Measurements from ENCODE around the gene CCNI2. TPM values are rescaled to one million over a fixed set of nuclear protein-coding genes. Genes with fewer than 3 reads are reported as not detected.
A peak's percentile ranks its signal among the peaks of the same experiment; 100 is the strongest.

Gene CCNI2
- total RNA-seq, 1 experiment from 2014 or later: not detected

GRCh38 chr5:132753135-132753987, 6.1 kb downstream of the CCNI2 start:
- no peak overlapping the region for H3K27ac ChIP-seq
- DNase-seq (ENCODE audit: low read depth in 1 of 2, low spot score in 2 of 2): peak in 1 of 2 experiments; percentile 43
- peaks cover 11% of the 10 kb centered on the region for H3K36me3 ChIP-seq
- H3K4me1 ChIP-seq (replicated peaks): no peaks in the 10 kb centered on the region
- H3K4me3 ChIP-seq: no peak overlapping the region
- no peaks in the 10 kb centered on the region for H3K9me3 ChIP-seq (replicated peaks)
- no peaks in the 10 kb centered on the region for H3K27me3 ChIP-seq (replicated peaks)

- Histone ChIP-seq H3K9me3 (replicated peaks) (no peaks in the 10 kb centered on the region), H3K4me1 (replicated peaks) (no peaks in the 10 kb centered on the region), H3K27ac (no peak overlapping the region), H3K36me3 (peaks cover 18% of the 10 kb centered on the region), H3K27me3 (replicated peaks) (no peaks in the 10 kb centered on the region), H3K4me3 (no peak overlapping the region)
- DNase-seq (ENCODE audit: low read depth in 1 of 2, low spot score in 2 of 2): no peak
Observed at GRCh38 chr5:132754111-132754510, 6.9 kb downstream of the CCNI2 start.

GRCh38 chr5:132754947-132755346, 7.7 kb downstream of the CCNI2 start:
- H3K9me3 ChIP-seq (replicated peaks): no peaks in the 10 kb centered on the region

GRCh38 chr5:132756542-132756941, 9.3 kb downstream of the CCNI2 start:
- no peak for DNase-seq (ENCODE audit: low read depth in 1 of 2, low spot score in 2 of 2)
- no peaks in the 10 kb centered on the region for H3K27me3 ChIP-seq (replicated peaks)
- H3K27ac ChIP-seq: no peak overlapping the region
- no peaks in the 10 kb centered on the region for H3K4me1 ChIP-seq (replicated peaks)
- H3K36me3 ChIP-seq: peaks cover 43% of the 10 kb centered on the region
- no peaks in the 10 kb centered on the region for H3K9me3 ChIP-seq (replicated peaks)
- H3K4me3 ChIP-seq: no peak overlapping the region

More at GRCh38 chr5:132754947-132755346, 7.7 kb downstream of the CCNI2 start:
- peaks cover 27% of the 10 kb centered on the region for H3K36me3 ChIP-seq
- no peaks in the 10 kb centered on the region for H3K4me1 ChIP-seq (replicated peaks)
- H3K27ac ChIP-seq: no peak overlapping the region
- DNase-seq (ENCODE audit: low read depth in 1 of 2, low spot score in 2 of 2): peak in 1 of 2 experiments; percentile 45
- no peak overlapping the region for H3K4me3 ChIP-seq
- H3K27me3 ChIP-seq (replicated peaks): no peaks in the 10 kb centered on the region

- no peak for DNase-seq (ENCODE audit: low read depth in 1 of 2, low spot score in 2 of 2)
- Histone ChIP-seq H3K36me3 (peaks cover 62% of the 10 kb centered on the region), H3K9me3 (replicated peaks) (no peaks in the 10 kb centered on the region), H3K4me1 (replicated peaks) (no peaks in the 10 kb centered on the region), H3K4me3 (no peak overlapping the region), H3K27me3 (replicated peaks) (no peaks in the 10 kb centered on the region), H3K27ac (no peak overlapping the region)
Observed at GRCh38 chr5:132758451-132758850, 11.2 kb downstream of the CCNI2 start.

GRCh38 chr5:132759114-132760048, 12.2 kb downstream of the CCNI2 start:
- Histone ChIP-seq H3K36me3 (peaks cover 70% of the 10 kb centered on the region), H3K9me3 (replicated peaks) (no peaks in the 10 kb centered on the region), H3K27me3 (replicated peaks) (no peaks in the 10 kb centered on the region), H3K27ac (no peak overlapping the region), H3K4me3 (no peak overlapping the region), H3K4me1 (replicated peaks) (no peaks in the 10 kb centered on the region)
- DNase-seq (ENCODE audit: low read depth in 1 of 2, low spot score in 2 of 2): peak in 1 of 2 experiments; percentile 42

- H3K4me1 ChIP-seq (replicated peaks): no peaks in the 10 kb centered on the region
- no peaks in the 10 kb centered on the region for H3K9me3 ChIP-seq (replicated peaks)
- no peak overlapping the region for H3K27ac ChIP-seq
- no peak overlapping the region for H3K4me3 ChIP-seq
- H3K36me3 ChIP-seq: peaks cover 77% of the 10 kb centered on the region
- peak in 1 of 2 experiments; percentile 44 for DNase-seq (ENCODE audit: low read depth in 1 of 2, low spot score in 2 of 2)
- no peaks in the 10 kb centered on the region for H3K27me3 ChIP-seq (replicated peaks)
Observed at GRCh38 chr5:132760049-132760420, 12.8 kb downstream of the CCNI2 start.

GRCh38 chr5:132760601-132761317, 13.5 kb downstream of the CCNI2 start:
- H3K27ac ChIP-seq: no peak overlapping the region
- H3K4me3 ChIP-seq: no peak overlapping the region
- peaks cover 84% of the 10 kb centered on the region for H3K36me3 ChIP-seq
- H3K4me1 ChIP-seq (replicated peaks): no peaks in the 10 kb centered on the region
- no peaks in the 10 kb centered on the region for H3K9me3 ChIP-seq (replicated peaks)
- peak in 1 of 2 experiments; percentile 42 for DNase-seq (ENCODE audit: low read depth in 1 of 2, low spot score in 2 of 2)
- no peaks in the 10 kb centered on the region for H3K27me3 ChIP-seq (replicated peaks)

- H3K27me3 ChIP-seq (replicated peaks): no peaks in the 10 kb centered on the region
- DNase-seq (ENCODE audit: low read depth in 1 of 2, low spot score in 2 of 2): peak in 1 of 2 experiments; percentile 46
- no peaks in the 10 kb centered on the region for H3K4me1 ChIP-seq (replicated peaks)
- peaks cover 88% of the 10 kb centered on the region for H3K36me3 ChIP-seq
- no peak overlapping the region for H3K4me3 ChIP-seq
- no peaks in the 10 kb centered on the region for H3K9me3 ChIP-seq (replicated peaks)
- H3K27ac ChIP-seq: no peak overlapping the region
Observed at GRCh38 chr5:132761321-132762240, 14.4 kb downstream of the CCNI2 start.

GRCh38 chr5:132762246-132763000, 15.2 kb downstream of the CCNI2 start:
- Histone ChIP-seq H3K9me3 (replicated peaks) (no peaks in the 10 kb centered on the region), H3K27ac (no peak overlapping the region), H3K27me3 (replicated peaks) (no peaks in the 10 kb centered on the region), H3K4me3 (no peak overlapping the region), H3K36me3 (peaks cover 86% of the 10 kb centered on the region), H3K4me1 (replicated peaks) (peaks cover 2% of the 10 kb centered on the region)
- peak in 1 of 2 experiments; percentile 41 for DNase-seq (ENCODE audit: low read depth in 1 of 2, low spot score in 2 of 2)

- Histone ChIP-seq H3K36me3 (peaks cover 77% of the 10 kb centered on the region), H3K4me1 (replicated peaks) (peaks cover 12% of the 10 kb centered on the region), H3K4me3 (no peak overlapping the region), H3K27me3 (replicated peaks) (no peaks in the 10 kb centered on the region), H3K27ac (no peak overlapping the region), H3K9me3 (replicated peaks) (no peaks in the 10 kb centered on the region)
- peak in 1 of 2 experiments; percentile 39 for DNase-seq (ENCODE audit: low read depth in 1 of 2, low spot score in 2 of 2)
Observed at GRCh38 chr5:132763181-132764036, 16.2 kb downstream of the CCNI2 start.
